NCI-H1092 (cell line): ENCODE measurements around the gene DPYD.

ENCODE experiments used
- DNase-seq: peaks from one replicate; lab custom pipeline; 2025; lab: John Stamatoyannopoulos, UW

Gene DPYD

GRCh38 chr1:97202481-97203380 is 718.1 kb downstream of the DPYD start:
- no peak for DNase-seq

- DNase-seq, result no peak
Measured at GRCh38 chr1:97201641-97202040, 719.2 kb downstream of the DPYD start.

- DNase-seq, result no peak
Measured at GRCh38 chr1:97200595-97200994, 720.2 kb downstream of the DPYD start.

GRCh38 chr1:97196825-97197516 is 723.9 kb downstream of the DPYD start:
- DNase-seq, result no peak

GRCh38 chr1:97192872-97193572 is 727.8 kb downstream of the DPYD start:
- no peak for DNase-seq

GRCh38 chr1:97190326-97190725 is 730.5 kb downstream of the DPYD start:
- DNase-seq, result no peak

GRCh38 chr1:97186381-97186780 is 734.5 kb downstream of the DPYD start:
- DNase-seq, result no peak

- no peak for DNase-seq
Measured at GRCh38 chr1:97174039-97174704, 746.7 kb downstream of the DPYD start.

GRCh38 chr1:97170300-97170699 is 750.5 kb downstream of the DPYD start:
- no peak for DNase-seq

GRCh38 chr1:97168056-97168455 is 752.8 kb downstream of the DPYD start:
- no peak for DNase-seq

- no peak for DNase-seq
Measured at GRCh38 chr1:97167246-97167645, 753.6 kb downstream of the DPYD start.

- DNase-seq, result no peak
Measured at GRCh38 chr1:97166626-97167025, 754.2 kb downstream of the DPYD start.

GRCh38 chr1:97164276-97164639 is 756.6 kb downstream of the DPYD start:
- DNase-seq, result no peak

- no peak for DNase-seq
Measured at GRCh38 chr1:97163591-97164275, 757.1 kb downstream of the DPYD start.

- DNase-seq, result no peak
Measured at GRCh38 chr1:97160818-97161217, 760.0 kb downstream of the DPYD start.

- DNase-seq, result no peak
Measured at GRCh38 chr1:97159342-97159741, 761.5 kb downstream of the DPYD start.

- DNase-seq, result no peak
Measured at GRCh38 chr1:97158691-97159096, 762.1 kb downstream of the DPYD start.

GRCh38 chr1:97157991-97158390 is 762.8 kb downstream of the DPYD start:
- no peak for DNase-seq

- DNase-seq, result no peak
Measured at GRCh38 chr1:97151651-97152050, 769.2 kb downstream of the DPYD start.

GRCh38 chr1:97145321-97145956 is 775.4 kb downstream of the DPYD start:
- peak; percentile 1 for DNase-seq

- DNase-seq, result no peak
Measured at GRCh38 chr1:97144527-97144926, 776.3 kb downstream of the DPYD start.
